Thymus (tissue), 11 donors: Measurements from ENCODE around the gene ADAM19. TPM values are rescaled to one million over a fixed set of nuclear protein-coding genes. Genes with fewer than 3 reads are reported as not detected.
A peak's percentile ranks its signal among the peaks of the same experiment; 100 is the strongest.

ENCODE experiments used
- DNase-seq, 9 donors: peaks; one replicate each; pipeline ENCODE4 v3.0.0-alpha.2; 2013; ENCODE audit warnings: low spot score in 9 of 9, low read depth in 6 of 9, missing footprints in 1 of 9
- H3K27ac ChIP-seq, 2 donors: one replicate each; pipeline ENCODE4 v1.5.1; 2013; ENCODE audit warnings: control low read depth in 1 of 2, low read depth in 1 of 2, low read length in 1 of 2, mild to moderate bottlenecking in 1 of 2, moderate library complexity in 1 of 2
- H3K27me3 ChIP-seq, 2 donors: one replicate each; pipeline ENCODE4 v1.5.1; 2013; ENCODE audit warnings: low read length in 1 of 2; ENCODE audit not compliant: control insufficient read depth in 2 of 2, insufficient read depth in 1 of 2
- H3K36me3 ChIP-seq, 2 donors: one replicate each; pipeline ENCODE4 v1.5.1; 2013; ENCODE audit warnings: low read length in 1 of 2, mild to moderate bottlenecking in 1 of 2, moderate library complexity in 1 of 2; ENCODE audit not compliant: control insufficient read depth in 2 of 2, insufficient read depth in 2 of 2
- H3K4me1 ChIP-seq, 2 donors: one replicate each; pipeline ENCODE4 v1.5.1; 2013; ENCODE audit warnings: low read length in 2 of 2; ENCODE audit not compliant: control insufficient read depth in 2 of 2, insufficient read depth in 2 of 2
- H3K4me3 ChIP-seq, 2 donors: one replicate each; pipeline ENCODE4 v1.5.1; 2013; ENCODE audit warnings: low read length in 2 of 2, control low read depth in 1 of 2, mild to moderate bottlenecking in 1 of 2
- H3K9me3 ChIP-seq, 2 donors: one replicate each; pipeline ENCODE4 v1.5.1; 2013; ENCODE audit warnings: low read length in 1 of 2, mild to moderate bottlenecking in 1 of 2; ENCODE audit not compliant: control insufficient read depth in 2 of 2, insufficient read depth in 1 of 2
- WGBS: extraction: QIAGEN DNeasy Blood & Tissue Kit; methylation state at CpG from one replicate; pipeline ENCODE4 v1.1.7; 2013; 5-methylcytosine and 5-hydroxymethylcytosine counted together
- polyA plus RNA-seq: library from polyadenylated mRNA; stranded (reverse); fragments of 200-250 nt; gene quantifications from one replicate; pipeline ENCODE4 v1.2.3, GENCODE V29; 2013
- total RNA-seq: library from RNA; stranded (reverse); fragments of 120-200 nt; gene quantifications from one replicate; pipeline ENCODE4 v1.2.4, GENCODE V29; 2013
- donor health status: healthy.

ADAM19 gene
- total and polyA plus RNA-seq, 2 donors, result 6.9 to 13.2 TPM

- DNase-seq, result no peak
- Histone ChIP-seq H3K4me1 (peaks cover 2 to 28% of the 10 kb centered on the region in 2 donors), H3K36me3 (no peaks in the 10 kb centered on the region), H3K27ac (no peak overlapping the region), H3K4me3 (no peak overlapping the region), H3K27me3 (no peaks in the 10 kb centered on the region), H3K9me3 (no peaks in the 10 kb centered on the region)
- 77% methylated on average over 3 of the region's 3 CpGs for WGBS
These were observed 27.5 kb downstream of the ADAM19 start for GRCh38 chr5:157547941-157548512.

GRCh38 chr5:157546456-157547100 lies 29.0 kb downstream of the ADAM19 start:
- Histone ChIP-seq H3K36me3 (no peaks in the 10 kb centered on the region), H3K9me3 (no peaks in the 10 kb centered on the region), H3K4me1 (peaks cover 2 to 35% of the 10 kb centered on the region in 2 donors), H3K27ac (no peak overlapping the region), H3K4me3 (no peak overlapping the region), H3K27me3 (no peaks in the 10 kb centered on the region)
- DNase-seq, result no peak
- WGBS, result 94% methylated on average over 6 of the region's 6 CpGs

GRCh38 chr5:157545610-157546310 lies 29.8 kb downstream of the ADAM19 start:
- H3K36me3 ChIP-seq, result no peaks in the 10 kb centered on the region
- WGBS, result 96% methylated on average over 4 of the region's 4 CpGs

DNA sequence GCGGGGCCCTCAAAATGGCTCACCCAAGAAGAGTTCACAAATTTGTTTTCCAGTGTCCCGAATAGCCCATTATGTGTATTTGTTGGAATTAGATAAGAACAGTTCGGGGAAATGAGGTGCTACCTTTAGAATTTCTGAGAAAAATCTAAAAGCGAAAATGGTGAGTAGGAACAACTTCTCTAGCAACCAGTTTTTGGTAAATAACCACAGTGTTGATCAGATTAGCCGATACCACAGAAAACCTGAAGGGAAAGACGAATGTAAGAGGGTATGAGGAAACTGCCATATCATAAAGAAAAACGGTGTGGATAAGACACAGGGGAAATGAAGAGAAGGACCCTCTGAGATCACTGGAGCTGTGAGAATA lies 31.0 kb downstream of the ADAM19 start:
- Histone ChIP-seq H3K27ac (no peak overlapping the region), H3K9me3 (no peaks in the 10 kb centered on the region), H3K4me1 (peaks cover 2 to 54% of the 10 kb centered on the region in 2 donors), H3K36me3 (no peaks in the 10 kb centered on the region), H3K27me3 (no peaks in the 10 kb centered on the region), H3K4me3 (no peak overlapping the region)
- WGBS, result 82% methylated on average over 7 of the region's 7 CpGs
- DNase-seq, result peak in 1 of 9 donors; percentile 27

More at GRCh38 chr5:157545610-157546310, 29.8 kb downstream of the ADAM19 start:
- Histone ChIP-seq H3K9me3 (no peaks in the 10 kb centered on the region), H3K27me3 (no peaks in the 10 kb centered on the region), H3K4me3 (no peak overlapping the region), H3K4me1 (peaks cover 2 to 44% of the 10 kb centered on the region in 2 donors), H3K27ac (no peak overlapping the region)
- peak in 2 of 9 donors; percentile 38 to 40 for DNase-seq

DNA sequence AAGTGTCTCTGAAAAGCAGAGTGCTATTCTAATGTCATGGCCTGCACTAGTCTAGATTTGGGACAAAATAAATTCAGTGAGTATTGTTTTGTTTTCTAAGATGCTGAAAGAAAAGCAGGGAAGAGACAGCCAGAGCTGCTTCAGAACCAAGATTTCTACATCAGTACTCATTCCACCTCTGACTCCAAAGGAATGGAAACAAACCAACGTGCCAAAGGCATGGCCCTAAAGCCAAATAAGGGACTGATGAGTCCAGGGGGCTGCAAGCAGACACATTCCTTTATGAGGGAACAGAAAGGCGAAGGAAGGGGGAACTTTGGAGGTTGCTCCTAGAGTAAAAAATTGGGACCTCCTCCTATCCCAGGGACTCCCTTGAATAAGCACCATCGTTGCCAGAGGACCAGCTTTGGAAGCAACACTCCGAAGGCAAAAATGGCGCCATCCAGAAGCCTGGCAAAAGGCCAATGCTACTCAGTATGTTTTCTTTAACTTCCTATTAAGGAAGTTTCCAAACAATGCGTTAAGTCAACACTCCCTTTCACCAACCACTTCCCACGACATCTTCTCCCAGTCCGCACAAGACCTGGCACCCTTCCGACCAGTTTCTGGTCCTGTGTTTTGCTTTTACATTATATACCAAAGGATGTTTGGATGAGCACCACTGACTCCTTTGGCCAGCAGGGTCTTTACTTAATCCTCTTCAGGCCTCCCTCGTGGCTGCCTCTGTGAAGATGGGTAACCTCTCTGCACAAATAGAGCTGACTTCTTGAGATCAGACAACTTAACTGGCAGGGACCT lies 31.6 kb downstream of the ADAM19 start:
- WGBS, result 93% methylated on average over 10 of the region's 10 CpGs
- no peaks in the 10 kb centered on the region for H3K9me3 ChIP-seq
- no peak for DNase-seq
- H3K27me3 ChIP-seq, result no peaks in the 10 kb centered on the region
- no peak overlapping the region for H3K27ac ChIP-seq
- H3K4me1 ChIP-seq, result peaks cover 2 to 54% of the 10 kb centered on the region in 2 donors
- H3K36me3 ChIP-seq, result no peaks in the 10 kb centered on the region
- H3K4me3 ChIP-seq, result no peak overlapping the region

DNA sequence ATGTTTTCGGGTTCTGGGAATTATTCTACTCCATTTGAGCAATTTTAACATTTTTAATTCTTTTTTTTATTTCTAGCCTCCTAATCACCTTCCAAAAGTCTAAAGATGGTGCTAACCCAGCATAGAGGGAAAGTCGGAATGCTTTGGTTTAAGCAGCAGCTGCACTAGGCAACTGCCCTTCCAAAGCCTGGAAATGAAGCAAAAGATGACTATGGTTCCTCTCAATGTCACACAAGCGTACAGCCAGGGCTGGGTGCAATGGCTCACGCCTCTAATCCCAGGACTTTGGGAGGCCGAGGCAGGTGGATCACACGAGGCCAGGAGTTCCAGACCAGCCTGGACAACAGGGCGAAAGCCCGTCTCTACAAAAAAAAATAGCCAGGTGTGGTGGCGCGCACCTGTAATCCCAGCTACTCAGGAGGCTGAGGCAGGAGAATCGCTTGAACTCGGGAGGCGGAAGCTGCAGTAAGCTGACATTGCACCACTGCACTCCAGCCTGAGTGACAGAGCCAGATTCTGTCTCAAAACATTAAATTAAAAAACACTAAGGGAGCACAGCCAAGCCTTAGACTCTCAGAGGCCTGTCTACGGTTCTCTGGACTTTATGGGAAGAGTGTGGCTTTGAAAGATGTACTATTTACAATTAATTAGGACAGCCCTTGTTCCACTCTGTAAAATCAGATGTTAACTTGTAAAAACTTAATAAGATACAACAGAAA lies 33.1 kb downstream of the ADAM19 start:
- no peak overlapping the region for H3K27ac ChIP-seq
- peaks cover 2 to 54% of the 10 kb centered on the region in 2 donors for H3K4me1 ChIP-seq
- H3K9me3 ChIP-seq, result no peaks in the 10 kb centered on the region
- no peak for DNase-seq
- H3K27me3 ChIP-seq, result no peaks in the 10 kb centered on the region
- H3K4me3 ChIP-seq, result no peak overlapping the region
- 97% methylated on average over 14 of the region's 14 CpGs for WGBS
- H3K36me3 ChIP-seq, result no peaks in the 10 kb centered on the region

GRCh38 chr5:157541447-157542118 lies 34.0 kb downstream of the ADAM19 start:
- Histone ChIP-seq H3K27me3 (no peaks in the 10 kb centered on the region), H3K9me3 (no peaks in the 10 kb centered on the region), H3K4me1 (peaks cover 2 to 52% of the 10 kb centered on the region in 2 donors), H3K4me3 (no peak overlapping the region), H3K27ac (peak overlapping the region; percentile 42 to 44), H3K36me3 (peaks cover 0 to 5% of the 10 kb centered on the region in 2 donors)
- 78% methylated on average over 6 of the region's 6 CpGs for WGBS
- DNase-seq, result peak in 4 of 9 donors; percentile 19 to 55 (median 28)

DNA sequence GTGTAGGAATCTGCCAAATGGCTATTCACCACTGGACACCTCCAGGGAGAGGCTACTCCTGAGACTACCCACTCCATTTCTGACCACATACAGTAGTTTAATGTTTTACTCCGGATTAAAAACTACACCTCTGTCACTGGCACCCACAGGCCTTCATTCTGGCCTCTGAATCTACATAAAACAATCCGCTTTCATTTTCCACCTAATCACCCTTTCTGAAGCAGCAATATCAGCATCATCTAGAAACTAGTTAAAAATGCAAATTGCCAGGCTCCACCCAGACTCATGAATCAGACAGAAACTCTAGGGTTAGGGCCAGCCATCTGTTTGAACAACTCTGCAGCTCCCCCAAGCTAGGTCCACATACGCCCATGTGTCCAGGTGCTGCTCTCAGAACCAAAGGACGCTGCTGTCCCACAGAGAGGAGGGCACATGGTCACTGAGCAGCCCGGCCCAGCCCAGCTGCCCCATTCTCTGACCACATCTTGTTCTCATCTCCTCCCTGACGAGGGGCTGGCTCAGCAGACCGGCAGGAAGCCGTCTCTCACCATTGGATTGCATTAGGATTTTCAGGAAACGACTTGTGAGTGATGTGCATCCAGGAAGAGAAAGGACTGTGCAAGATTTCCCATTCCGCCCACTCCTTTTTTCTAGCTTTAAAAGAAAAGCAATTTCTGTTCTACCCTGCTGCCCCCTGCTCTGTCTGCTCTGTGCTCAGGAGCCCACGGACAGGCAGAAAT lies 34.7 kb downstream of the ADAM19 start:
- no peak overlapping the region for H3K4me3 ChIP-seq
- H3K4me1 ChIP-seq, result peaks cover 0 to 45% of the 10 kb centered on the region in 2 donors
- H3K9me3 ChIP-seq, result no peaks in the 10 kb centered on the region
- WGBS, result 92% methylated on average over 11 of the region's 11 CpGs
- H3K27me3 ChIP-seq, result no peaks in the 10 kb centered on the region
- peaks cover 0 to 7% of the 10 kb centered on the region in 2 donors for H3K36me3 ChIP-seq
- DNase-seq, result no peak
- H3K27ac ChIP-seq, result peak overlapping the region in 1 of 2 donors; percentile 44
